Right renal cortex interstitium (tissue), 3 donors: ENCODE measurements around the gene PGC. TPM values are rescaled to one million over a fixed set of nuclear protein-coding genes. Genes with fewer than 3 reads are reported as not detected.

ENCODE experiments used
- DNase-seq, 3 donors: peaks; one replicate each; pipeline ENCODE4 v3.0.0-alpha.2; 2013; ENCODE audit warnings: low read depth in 3 of 3, low spot score in 2 of 3
- polyA plus RNA-seq, 3 donors: library from polyadenylated mRNA; unstranded; fragments of 120-200 nt; gene quantifications; one replicate each; pipeline ENCODE4 v1.2.1, GENCODE V29; 2013; ENCODE audit not compliant: insufficient read length in 3 of 3

PGC gene
- polyA plus RNA-seq, 3 donors, result not detected

GRCh38 chr6:41717392-41717736 lies 29.8 kb downstream of the PGC start:
- DNase-seq, result no peak

GRCh38 chr6:41716516-41717391 lies 30.4 kb downstream of the PGC start:
- no peak for DNase-seq

- DNase-seq, result no peak
Observed at GRCh38 chr6:41715795-41716515, 31.2 kb downstream of the PGC start.

- no peak for DNase-seq
Observed at GRCh38 chr6:41714556-41715273, 32.5 kb downstream of the PGC start.

GRCh38 chr6:41713650-41714291 lies 33.4 kb downstream of the PGC start:
- DNase-seq, result no peak

GRCh38 chr6:41713159-41713649 lies 34.0 kb downstream of the PGC start:
- DNase-seq, result no peak

- DNase-seq, result no peak
Observed at GRCh38 chr6:41712651-41713103, 34.5 kb downstream of the PGC start.

- DNase-seq, result no peak
Observed at GRCh38 chr6:41711323-41712038, 35.7 kb downstream of the PGC start.

- no peak for DNase-seq
Observed at GRCh38 chr6:41709375-41709774, 37.8 kb downstream of the PGC start.

- DNase-seq, result no peak
Observed at GRCh38 chr6:41708856-41709255, 38.3 kb downstream of the PGC start.

GRCh38 chr6:41707565-41708200 lies 39.5 kb downstream of the PGC start:
- no peak for DNase-seq

- no peak for DNase-seq
Observed at GRCh38 chr6:41706876-41707564, 40.2 kb downstream of the PGC start.

GRCh38 chr6:41705996-41706835 lies 41.0 kb downstream of the PGC start:
- DNase-seq, result no peak

- no peak for DNase-seq
Observed at GRCh38 chr6:41705311-41705995, 41.7 kb downstream of the PGC start.

GRCh38 chr6:41704656-41705310 lies 42.4 kb downstream of the PGC start:
- no peak for DNase-seq

- DNase-seq, result no peak
Observed at GRCh38 chr6:41704028-41704427, 43.2 kb downstream of the PGC start.
